HepG2 (cell line): Measurements from ENCODE around the gene CEP89. TPM values are rescaled to one million over a fixed set of nuclear protein-coding genes. Genes with fewer than 3 reads are reported as not detected.

Experiments used
- ATAC-seq: fragments of 200-7000 bp; cut with Tn5 transposase; 3 replicates; pipeline ENCODE4 v1.9.1; 2020; ENCODE audit warnings: mild to moderate bottlenecking, moderate library complexity
- BruUV-seq: library from RNA; stranded (reverse); fragments of 400-500 nt; replicated peaks from 2 replicates; lab custom pipeline; 2021; lab: Mats Ljungman, UMichigan
- CTCF ChIA-PET: fragments of 300-600 bp; formaldehyde crosslinking; extraction: SDS; loops from one replicate; lab custom pipeline; 2021; ENCODE audit warnings: low total read pairs, inconsistent platforms, low intra/inter-chr PET ratio; lab: Yijun Ruan, JAX
- POLR2A ChIA-PET: fragments of 350-600 bp; sonication (Branson Sonifier 250); formaldehyde crosslinking; loops from one replicate; lab custom pipeline; 2020; ENCODE audit warnings: antibody characterized with exemption, inconsistent platforms; lab: Yijun Ruan, JAX
- DNase-seq: peaks from one replicate; pipeline ENCODE4 v3.0.0-alpha.2; 2015; ENCODE audit warnings: low spot score
- FAIRE-seq: peaks from 3 replicates; lab custom pipeline; 2011; peaks lifted over from hg19 to GRCh38; lab: Jason Lieb, UNC
- H2AFZ ChIP-seq: one replicate; pipeline ENCODE4 v1.6.1; 2011; ENCODE audit warnings: low read length, inconsistent platforms
- H3K27ac ChIP-seq: fragments of 300-600 bp; 3 replicates; pipeline ENCODE4 v1.8.0; 2011; ENCODE audit warnings: mixed run types, mild to moderate bottlenecking, mixed read lengths, low read length, inconsistent platforms; ENCODE audit not compliant: insufficient read depth; ENCODE audit errors: extremely low read length
- H3K27me3 ChIP-seq, 2 experiments: fragments of 200-600 bp in 1 of 2; 2 replicates in 1 of 2; 3 replicates in 1 of 2; pipeline versions ENCODE4 v1.6.0 to v1.8.0; 2011; ENCODE audit warnings: low read length in 2 of 2, mild to moderate bottlenecking in 2 of 2, moderate library complexity in 2 of 2, inconsistent platforms in 1 of 2; ENCODE audit not compliant: insufficient read depth in 2 of 2, control insufficient read depth in 1 of 2
- H3K36me3 ChIP-seq, 2 experiments: fragments of 200-600 bp in 1 of 2; replicated peaks in 1 of 2; 2 replicates in 1 of 2; 3 replicates in 1 of 2; pipeline versions ENCODE4 v1.5.1 to v1.8.0; 2011; ENCODE audit warnings: low read length in 2 of 2, inconsistent platforms in 1 of 2; ENCODE audit not compliant: insufficient read depth in 2 of 2, control insufficient read depth in 1 of 2
- H3K4me1 ChIP-seq: 2 replicates; pipeline ENCODE4 v1.5.1; 2012; ENCODE audit warnings: low read length, inconsistent platforms; ENCODE audit not compliant: insufficient read depth
- H3K4me2 ChIP-seq: 2 replicates; pipeline ENCODE4 v1.6.0; 2011; ENCODE audit warnings: low read depth, low read length, inconsistent platforms
- H3K4me3 ChIP-seq, 3 experiments: fragments of 200-600 bp in 1 of 3; sonication (generic), shearing (Covaris generic) in 1 of 3; replicated peaks in 1 of 3; 2 replicates each; pipeline ENCODE4 v1.5.1; 2011 to 2016; ENCODE audit warnings: low read length in 3 of 3, inconsistent platforms in 2 of 3, low read depth in 2 of 3, mild to moderate bottlenecking in 2 of 3, control low read depth in 1 of 3, mixed read lengths in 1 of 3; ENCODE audit not compliant: insufficient read depth in 1 of 3
- H3K79me2 ChIP-seq: one replicate; pipeline ENCODE4 v1.6.1; 2011; ENCODE audit warnings: low read length, inconsistent platforms; ENCODE audit not compliant: insufficient read depth
- H3K9ac ChIP-seq: 2 replicates; pipeline ENCODE4 v1.6.0; 2011; ENCODE audit warnings: mild to moderate bottlenecking, low read depth, low read length, inconsistent platforms; ENCODE audit not compliant: insufficient read depth
- H3K9me3 ChIP-seq: 2 replicates; pipeline ENCODE4 v1.5.1; 2012; ENCODE audit warnings: mild to moderate bottlenecking, low read length
- H4K20me1 ChIP-seq: 2 replicates; pipeline ENCODE4 v1.6.0; 2011; ENCODE audit warnings: inconsistent platforms, mild to moderate bottlenecking, low read length, moderate library complexity; ENCODE audit not compliant: insufficient read depth
- ZEB1 ChIP-seq: IDR thresholded peaks from 2 replicates; pipeline ENCODE4 v1.6.1; 2012; ENCODE audit warnings: mild to moderate bottlenecking, low read depth, inconsistent platforms; ENCODE audit not compliant: insufficient replicate concordance
- WGBS: methylation state at CpG from one replicate; pipeline ENCODE4 v1.1.6; 2017; ENCODE audit warnings: low lambda C conversion rate; 5-methylcytosine and 5-hydroxymethylcytosine counted together
- in situ Hi-C: cut with HindIII; loops from 2 replicates; pipeline ENCODE4 v1.10.0; 2017; ENCODE audit warnings: low pct_unique_long_range_greater_than_20kb; ENCODE audit not compliant: extremely low pct_ligation_motif_present
- intact Hi-C: fragments of 100-400 bp; cut with micrococcal nuclease; formaldehyde crosslinking; loops from one replicate; pipeline ENCODE4 v1.10.0; 2022; ENCODE audit not compliant: unreplicated experiment
- polyA plus RNA-seq, 8 experiments: library from polyadenylated mRNA; depleted of rRNA in 3 of 8; stranded (reverse) in 7 of 8; unstranded in 1 of 8; fragments of >200 nt; fragmentation: Illumina TruSeq in 4 of 8; extraction: Trizol in 4 of 8; gene quantifications; 2 replicates each; pipeline versions ENCODE4 v1.2.1 to v1.2.3, GENCODE V29; 2011 to 2016; ENCODE audit warnings: low read depth in 4 of 8, missing spikeins in 1 of 8, mixed read lengths in 1 of 8; ENCODE audit not compliant: insufficient read depth in 1 of 8
- total RNA-seq, 5 experiments: library from RNA; depleted of rRNA; stranded (reverse); fragments of >200 nt; fragmentation: Illumina TruSeq; extraction: Trizol; gene quantifications; 2 replicates each; pipeline ENCODE4 v1.2.3, GENCODE V29; 2016; ENCODE audit warnings: low read depth in 1 of 5
- TF ChIP-seq, protein P1 (sequence below): sonication (generic); formaldehyde crosslinking; IDR thresholded peaks from 2 replicates; pipeline ENCODE4 v1.5.0; 2020; ENCODE audit warnings: mild to moderate bottlenecking, missing genetic modification reagents, borderline replicate concordance
- TF ChIP-seq, protein P2 (sequence below): sonication (generic); formaldehyde crosslinking; conservative IDR thresholded peaks from 2 replicates; pipeline ENCODE4 v1.8.1; 2023; ENCODE audit warnings: missing genetic modification reagents
- TF ChIP-seq, protein P3 (sequence below), 2 experiments: sonication (generic) in 1 of 2; formaldehyde crosslinking in 1 of 2; IDR thresholded peaks; 2 replicates each; pipeline versions ENCODE4 v1.4.0 to v1.6.1; 2018 to 2020; ENCODE audit warnings: missing genetic modification reagents in 2 of 2, borderline replicate concordance in 1 of 2, low read depth in 1 of 2, mild to moderate bottlenecking in 1 of 2, missing biosample characterization in 1 of 2

Gene CEP89
- total and polyA plus RNA-seq, 2 of the 13 experiments (the other 11 are each of a cell fraction or from before 2014, with no cell fraction given), result 7.2 to 10.9 TPM

DNA sequence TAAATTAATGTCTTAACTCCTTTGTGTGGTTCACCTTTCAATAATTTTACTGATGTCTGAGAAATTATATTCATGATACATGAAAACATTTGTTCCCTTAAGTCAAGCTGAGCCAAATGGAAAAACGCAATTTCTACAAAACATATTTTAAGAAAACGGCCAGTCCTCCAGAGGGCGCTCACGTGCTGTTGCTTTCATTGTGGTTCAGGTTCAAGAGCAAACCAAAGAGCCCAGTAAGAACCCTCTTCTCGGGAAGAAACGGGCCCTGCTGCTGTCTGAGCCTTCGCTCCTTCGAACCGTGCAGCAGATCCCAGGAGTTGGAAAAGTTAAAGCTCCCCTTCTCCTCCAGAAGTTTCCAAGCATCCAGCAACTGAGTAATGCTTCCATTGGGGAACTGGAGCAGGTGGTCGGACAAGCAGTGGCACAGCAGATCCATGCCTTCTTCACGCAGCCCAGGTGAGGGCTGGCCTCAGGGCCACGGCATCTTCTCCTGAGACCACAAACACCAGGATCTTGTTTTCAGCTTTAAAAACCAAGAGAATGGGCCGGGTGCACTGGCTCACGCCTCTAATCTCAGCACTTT lies 4.6 kb upstream of the CEP89 start (continued):
- TF ChIP-seq, protein P1, sequence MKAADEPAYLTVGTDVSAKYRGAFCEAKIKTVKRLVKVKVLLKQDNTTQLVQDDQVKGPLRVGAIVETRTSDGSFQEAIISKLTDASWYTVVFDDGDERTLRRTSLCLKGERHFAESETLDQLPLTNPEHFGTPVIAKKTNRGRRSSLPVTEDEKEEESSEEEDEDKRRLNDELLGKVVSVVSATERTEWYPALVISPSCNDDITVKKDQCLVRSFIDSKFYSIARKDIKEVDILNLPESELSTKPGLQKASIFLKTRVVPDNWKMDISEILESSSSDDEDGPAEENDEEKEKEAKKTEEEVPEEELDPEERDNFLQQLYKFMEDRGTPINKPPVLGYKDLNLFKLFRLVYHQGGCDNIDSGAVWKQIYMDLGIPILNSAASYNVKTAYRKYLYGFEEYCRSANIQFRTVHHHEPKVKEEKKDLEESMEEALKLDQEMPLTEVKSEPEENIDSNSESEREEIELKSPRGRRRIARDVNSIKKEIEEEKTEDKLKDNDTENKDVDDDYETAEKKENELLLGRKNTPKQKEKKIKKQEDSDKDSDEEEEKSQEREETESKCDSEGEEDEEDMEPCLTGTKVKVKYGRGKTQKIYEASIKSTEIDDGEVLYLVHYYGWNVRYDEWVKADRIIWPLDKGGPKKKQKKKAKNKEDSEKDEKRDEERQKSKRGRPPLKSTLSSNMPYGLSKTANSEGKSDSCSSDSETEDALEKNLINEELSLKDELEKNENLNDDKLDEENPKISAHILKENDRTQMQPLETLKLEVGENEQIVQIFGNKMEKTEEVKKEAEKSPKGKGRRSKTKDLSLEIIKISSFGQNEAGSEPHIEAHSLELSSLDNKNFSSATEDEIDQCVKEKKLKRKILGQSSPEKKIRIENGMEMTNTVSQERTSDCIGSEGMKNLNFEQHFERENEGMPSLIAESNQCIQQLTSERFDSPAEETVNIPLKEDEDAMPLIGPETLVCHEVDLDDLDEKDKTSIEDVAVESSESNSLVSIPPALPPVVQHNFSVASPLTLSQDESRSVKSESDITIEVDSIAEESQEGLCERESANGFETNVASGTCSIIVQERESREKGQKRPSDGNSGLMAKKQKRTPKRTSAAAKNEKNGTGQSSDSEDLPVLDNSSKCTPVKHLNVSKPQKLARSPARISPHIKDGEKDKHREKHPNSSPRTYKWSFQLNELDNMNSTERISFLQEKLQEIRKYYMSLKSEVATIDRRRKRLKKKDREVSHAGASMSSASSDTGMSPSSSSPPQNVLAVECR (CRISPR knock-in tag), result peak; percentile 22; the same call in 1 of the 2 replicates
- TF ChIP-seq ZEB1, result no peak

DNA sequence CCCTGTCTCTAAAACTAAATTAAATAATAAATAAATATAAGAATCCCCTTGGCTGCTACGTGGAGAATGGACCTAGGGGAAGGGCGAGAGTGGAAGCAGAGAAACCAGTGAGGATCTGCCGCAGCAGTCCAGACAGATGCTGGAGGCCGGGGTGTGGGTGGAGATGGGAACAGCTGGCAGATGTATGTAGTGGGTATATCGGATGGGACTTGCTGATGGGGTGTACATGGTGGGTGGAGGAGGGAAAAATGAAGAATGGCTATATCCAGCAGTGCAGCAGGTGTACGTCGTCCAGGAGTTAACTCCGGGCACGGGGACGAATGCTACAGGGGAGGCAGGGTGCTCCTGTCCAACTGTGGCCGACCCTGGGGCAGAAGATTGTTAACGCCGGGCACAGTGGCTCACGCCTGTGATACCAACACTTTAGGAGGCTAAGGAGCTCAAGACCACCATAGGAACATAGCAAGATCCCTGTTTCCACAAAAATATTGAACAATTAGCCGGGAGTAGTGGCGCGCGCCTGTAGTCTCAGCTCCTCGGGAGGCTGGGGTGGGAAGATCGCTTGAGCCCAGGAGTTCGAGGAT lies 654 bp downstream of the CEP89 start:
- Histone ChIP-seq H3K4me2 (peak overlapping the region; percentile 95), H3K9ac (peak overlapping the region; percentile 70), H3K4me1 (peaks cover 19% of the 10 kb centered on the region), H2AFZ (no peak overlapping the region), H3K36me3 (peaks cover 2% of the 10 kb centered on the region in 2 experiments; a peak in 3 of 5 replicates), H4K20me1 (no peaks in the 10 kb centered on the region), H3K4me3 (peak overlapping the region; percentile 81 to 93 (median 90)), H3K27me3 (no peaks in the 10 kb centered on the region; a peak in 1 of 5 replicates), H3K9me3 (no peaks in the 10 kb centered on the region), H3K27ac (no peak overlapping the region), H3K79me2 (peaks cover 9% of the 10 kb centered on the region)
- 13% methylated on average over 18 of the region's 21 CpGs for WGBS
- POLR2A ChIA-PET, result interaction anchor here (1.0 to 1.1 kb wide), 2 partner anchors 66 to 206 kb away, joined by 3 to 4 read pairs; no protein-coding TSS in a partner anchor
- FAIRE-seq (no peak), ATAC-seq (peak; percentile 2; the same call in 2 of the 3 replicates), DNase-seq (no peak)
- CTCF ChIA-PET, result no interaction called here
- TF ChIP-seq, protein P2, sequence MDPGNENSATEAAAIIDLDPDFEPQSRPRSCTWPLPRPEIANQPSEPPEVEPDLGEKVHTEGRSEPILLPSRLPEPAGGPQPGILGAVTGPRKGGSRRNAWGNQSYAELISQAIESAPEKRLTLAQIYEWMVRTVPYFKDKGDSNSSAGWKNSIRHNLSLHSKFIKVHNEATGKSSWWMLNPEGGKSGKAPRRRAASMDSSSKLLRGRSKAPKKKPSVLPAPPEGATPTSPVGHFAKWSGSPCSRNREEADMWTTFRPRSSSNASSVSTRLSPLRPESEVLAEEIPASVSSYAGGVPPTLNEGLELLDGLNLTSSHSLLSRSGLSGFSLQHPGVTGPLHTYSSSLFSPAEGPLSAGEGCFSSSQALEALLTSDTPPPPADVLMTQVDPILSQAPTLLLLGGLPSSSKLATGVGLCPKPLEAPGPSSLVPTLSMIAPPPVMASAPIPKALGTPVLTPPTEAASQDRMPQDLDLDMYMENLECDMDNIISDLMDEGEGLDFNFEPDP (CRISPR knock-in tag), result 0 out of 2 replicates have a peak, but pooled peaks have one; percentile 52
- TF ChIP-seq, protein P3, sequence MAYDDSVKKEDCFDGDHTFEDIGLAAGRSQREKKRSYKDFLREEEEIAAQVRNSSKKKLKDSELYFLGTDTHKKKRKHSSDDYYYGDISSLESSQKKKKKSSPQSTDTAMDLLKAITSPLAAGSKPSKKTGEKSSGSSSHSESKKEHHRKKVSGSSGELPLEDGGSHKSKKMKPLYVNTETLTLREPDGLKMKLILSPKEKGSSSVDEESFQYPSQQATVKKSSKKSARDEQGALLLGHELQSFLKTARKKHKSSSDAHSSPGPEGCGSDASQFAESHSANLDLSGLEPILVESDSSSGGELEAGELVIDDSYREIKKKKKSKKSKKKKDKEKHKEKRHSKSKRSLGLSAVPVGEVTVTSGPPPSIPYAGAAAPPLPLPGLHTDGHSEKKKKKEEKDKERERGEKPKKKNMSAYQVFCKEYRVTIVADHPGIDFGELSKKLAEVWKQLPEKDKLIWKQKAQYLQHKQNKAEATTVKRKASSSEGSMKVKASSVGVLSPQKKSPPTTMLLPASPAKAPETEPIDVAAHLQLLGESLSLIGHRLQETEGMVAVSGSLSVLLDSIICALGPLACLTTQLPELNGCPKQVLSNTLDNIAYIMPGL (CRISPR knock-in tag; IDR thresholded peaks at IDR 0.05; ENCODE audit: borderline replicate concordance in 1 of 2, low read depth in 1 of 2), result no peak
- TSS peak; percentile 65 for BruUV-seq
- intact Hi-C loops, result loop anchor here (10.0 kb wide), 1 partner anchor 94 kb away; the partner anchor contains the start of gene RHPN2
- in situ Hi-C loops, result loop anchor here (10.0 kb wide), 1 partner anchor 276 kb away; the partner anchor contains the start of gene NUDT19
